ENCODE data around the gene TKTL1.

Gene TKTL1

GRCh38 chrX:154372612-154373022 is 77.0 kb downstream of the TKTL1 start:
- Histone ChIP-seq H3K4me3 (ENCODE audit: control insufficient read depth in 1 of 7, extremely low read depth in 1 of 7, insufficient read depth in 4 of 7, low read depth in 2 of 7, low read length in 6 of 7) (no peak overlapping the region), H3K27me3 (replicated peaks in 2 of 5; ENCODE audit: control insufficient read depth in 4 of 5, insufficient read depth in 5 of 5, low read length in 4 of 5) (peaks cover 0 to 14% (median 0%) of the 10 kb centered on the region in 5 experiments), H3K9me3 (ENCODE audit: control extremely low read depth in 1 of 5, control insufficient read depth in 4 of 5, insufficient read depth in 2 of 5, low read depth in 1 of 5, low read length in 4 of 5) (no peaks in the 10 kb centered on the region), H3K27ac (ENCODE audit: insufficient read depth in 1 of 2, low read depth in 1 of 2, low read length in 2 of 2, poor library complexity in 1 of 2, severe bottlenecking in 2 of 2) (no peak overlapping the region), H3K4me1 (ENCODE audit: control extremely low read depth in 1 of 4, control insufficient read depth in 4 of 4, insufficient read depth in 4 of 4, low read length in 3 of 4) (peaks cover 3 to 53% (median 40%) of the 10 kb centered on the region in 4 experiments), H3K36me3 (ENCODE audit: control insufficient read depth in 4 of 4, insufficient read depth in 4 of 4, low read length in 3 of 4) (peaks cover 0 to 4% (median 4%) of the 10 kb centered on the region in 4 experiments)
- CTCF ChIA-PET = interaction anchor here (0.7 to 2.6 kb wide), 13 partner anchors 9 to 170 kb away, joined by 3 to 19 read pairs (median 4); partner anchors contain the start of gene SLC10A3
- POLR2A ChIA-PET = no interaction called here
- 0% methylated on average over 1 of the region's 5 CpGs for WGBS (ENCODE audit: insufficient coverage)
- no peak for DNase-seq

- Histone ChIP-seq H3K4me1 (ENCODE audit: control extremely low read depth in 1 of 4, control insufficient read depth in 4 of 4, insufficient read depth in 4 of 4, low read length in 3 of 4) (peaks cover 3 to 49% (median 37%) of the 10 kb centered on the region in 4 experiments), H3K36me3 (ENCODE audit: control insufficient read depth in 4 of 4, insufficient read depth in 4 of 4, low read length in 3 of 4) (no peaks in the 10 kb centered on the region), H3K4me3 (ENCODE audit: control insufficient read depth in 1 of 7, extremely low read depth in 1 of 7, insufficient read depth in 4 of 7, low read depth in 2 of 7, low read length in 6 of 7) (peak overlapping the region in 3 of 7 experiments; percentile 15 to 61 (median 35)), H3K27me3 (replicated peaks in 2 of 5; ENCODE audit: control insufficient read depth in 4 of 5, insufficient read depth in 5 of 5, low read length in 4 of 5) (peaks cover 0 to 14% (median 0%) of the 10 kb centered on the region in 5 experiments), H3K9me3 (ENCODE audit: control extremely low read depth in 1 of 5, control insufficient read depth in 4 of 5, insufficient read depth in 2 of 5, low read depth in 1 of 5, low read length in 4 of 5) (peaks cover 0 to 1% (median 0%) of the 10 kb centered on the region in 5 experiments), H3K27ac (ENCODE audit: insufficient read depth in 1 of 2, low read depth in 1 of 2, low read length in 2 of 2, poor library complexity in 1 of 2, severe bottlenecking in 2 of 2) (no peak overlapping the region)
- DNase-seq = peak in 2 of 3 donors; percentile 35 to 42
- ChIA-PET CTCF (interaction anchor here (0.7 to 2.6 kb wide), 18 partner anchors 8 to 169 kb away, joined by 3 to 19 read pairs (median 4); partner anchors contain the start of gene SLC10A3), POLR2A (no interaction called here)
- 42% methylated on average over 23 of the region's 23 CpGs for WGBS (ENCODE audit: insufficient coverage)
Measured at GRCh38 chrX:154373340-154374306, 78.0 kb downstream of the TKTL1 start.

- Histone ChIP-seq H3K9me3 (ENCODE audit: control extremely low read depth in 1 of 5, control insufficient read depth in 4 of 5, insufficient read depth in 2 of 5, low read depth in 1 of 5, low read length in 4 of 5) (peaks cover 0 to 9% (median 0%) of the 10 kb centered on the region in 5 experiments), H3K4me3 (ENCODE audit: control insufficient read depth in 1 of 7, extremely low read depth in 1 of 7, insufficient read depth in 4 of 7, low read depth in 2 of 7, low read length in 6 of 7) (peak within 1 kb of the TSS in 4 of 7 experiments; percentile 4 to 61 (median 25)), H3K4me1 (ENCODE audit: control extremely low read depth in 1 of 4, control insufficient read depth in 4 of 4, insufficient read depth in 4 of 4, low read length in 3 of 4) (peaks cover 3 to 42% (median 30%) of the 10 kb centered on the region in 4 experiments), H3K27ac (ENCODE audit: insufficient read depth in 1 of 2, low read depth in 1 of 2, low read length in 2 of 2, poor library complexity in 1 of 2, severe bottlenecking in 2 of 2) (no peak within 1 kb of the TSS), H3K27me3 (replicated peaks in 2 of 5; ENCODE audit: control insufficient read depth in 4 of 5, insufficient read depth in 5 of 5, low read length in 4 of 5) (peaks cover 0 to 14% (median 0%) of the 10 kb centered on the region in 5 experiments), H3K36me3 (ENCODE audit: control insufficient read depth in 4 of 4, insufficient read depth in 4 of 4, low read length in 3 of 4) (no peaks in the 10 kb centered on the region)
- DNase-seq = peak in 1 of 3 donors; percentile 17
- WGBS (ENCODE audit: insufficient coverage) = 47% methylated on average over 63 of the region's 95 CpGs
- ChIA-PET CTCF (interaction anchor here (1.1 to 2.6 kb wide), 7 partner anchors 9 to 167 kb away, joined by 3 to 19 read pairs (median 10); partner anchors contain the start of gene RPL10), POLR2A (no interaction called here)
Measured at GRCh38 chrX:154374313-154375155, 78.9 kb downstream of the TKTL1 start, which contains the start of gene FLNA. TSS of gene FLNA (minus strand) at chrX:154374634. CDS start at chrX:154371245, 3,389 bp downstream.

- H3K9me3 ChIP-seq (ENCODE audit: control extremely low read depth in 1 of 5, control insufficient read depth in 4 of 5, insufficient read depth in 2 of 5, low read depth in 1 of 5, low read length in 4 of 5) = peaks cover 0 to 9% (median 0%) of the 10 kb centered on the region in 5 experiments
- no peaks in the 10 kb centered on the region for H3K36me3 ChIP-seq (ENCODE audit: control insufficient read depth in 4 of 4, insufficient read depth in 4 of 4, low read length in 3 of 4)
- H3K27me3 ChIP-seq (replicated peaks in 2 of 5; ENCODE audit: control insufficient read depth in 4 of 5, insufficient read depth in 5 of 5, low read length in 4 of 5) = peaks cover 0 to 14% (median 0%) of the 10 kb centered on the region in 5 experiments
- H3K4me1 ChIP-seq (ENCODE audit: control extremely low read depth in 1 of 4, control insufficient read depth in 4 of 4, insufficient read depth in 4 of 4, low read length in 3 of 4) = peaks cover 0 to 41% (median 31%) of the 10 kb centered on the region in 4 experiments
- ChIA-PET POLR2A (no interaction called here), CTCF (interaction anchor here (1.6 to 2.6 kb wide), 2 partner anchors 23 to 166 kb away, joined by 4 to 13 read pairs; partner anchors contain the start of gene RPL10)
- no peak for DNase-seq
- no peak overlapping the region for H3K27ac ChIP-seq (ENCODE audit: insufficient read depth in 1 of 2, low read depth in 1 of 2, low read length in 2 of 2, poor library complexity in 1 of 2, severe bottlenecking in 2 of 2)
- H3K4me3 ChIP-seq (ENCODE audit: control insufficient read depth in 1 of 7, extremely low read depth in 1 of 7, insufficient read depth in 4 of 7, low read depth in 2 of 7, low read length in 6 of 7) = peak overlapping the region in 1 of 7 experiments; percentile 28
- WGBS (ENCODE audit: insufficient coverage) = 86% methylated on average over 7 of the region's 10 CpGs
Measured at GRCh38 chrX:154375156-154375504, 79.5 kb downstream of the TKTL1 start.

- Histone ChIP-seq H3K4me3 (ENCODE audit: control insufficient read depth in 1 of 7, extremely low read depth in 1 of 7, insufficient read depth in 4 of 7, low read depth in 2 of 7, low read length in 6 of 7) (no peak overlapping the region), H3K36me3 (ENCODE audit: control insufficient read depth in 4 of 4, insufficient read depth in 4 of 4, low read length in 3 of 4) (peaks cover 0 to 8% (median 2%) of the 10 kb centered on the region in 4 experiments), H3K9me3 (ENCODE audit: control extremely low read depth in 1 of 5, control insufficient read depth in 4 of 5, insufficient read depth in 2 of 5, low read depth in 1 of 5, low read length in 4 of 5) (peaks cover 0 to 9% (median 0%) of the 10 kb centered on the region in 5 experiments), H3K27me3 (replicated peaks in 2 of 5; ENCODE audit: control insufficient read depth in 4 of 5, insufficient read depth in 5 of 5, low read length in 4 of 5) (peaks cover 0 to 14% (median 0%) of the 10 kb centered on the region in 5 experiments), H3K4me1 (ENCODE audit: control extremely low read depth in 1 of 4, control insufficient read depth in 4 of 4, insufficient read depth in 4 of 4, low read length in 3 of 4) (peaks cover 0 to 49% (median 34%) of the 10 kb centered on the region in 4 experiments), H3K27ac (ENCODE audit: insufficient read depth in 1 of 2, low read depth in 1 of 2, low read length in 2 of 2, poor library complexity in 1 of 2, severe bottlenecking in 2 of 2) (no peak overlapping the region)
- WGBS (ENCODE audit: insufficient coverage) = 100% methylated on average over 2 of the region's 3 CpGs
- DNase-seq = no peak
- POLR2A ChIA-PET = no interaction called here
- CTCF ChIA-PET = interaction anchor here (1.1 kb wide), 1 partner anchor 156 kb away, joined by 3 read pairs; no protein-coding TSS in a partner anchor
Measured at GRCh38 chrX:154376774-154377173, 81.2 kb downstream of the TKTL1 start.

GRCh38 chrX:154378059-154378798 is 82.6 kb downstream of the TKTL1 start:
- peaks cover 0 to 9% (median 0%) of the 10 kb centered on the region in 5 experiments for H3K9me3 ChIP-seq (ENCODE audit: control extremely low read depth in 1 of 5, control insufficient read depth in 4 of 5, insufficient read depth in 2 of 5, low read depth in 1 of 5, low read length in 4 of 5)
- peak overlapping the region in 3 of 7 experiments; percentile 43 to 52 (median 48) for H3K4me3 ChIP-seq (ENCODE audit: control insufficient read depth in 1 of 7, extremely low read depth in 1 of 7, insufficient read depth in 4 of 7, low read depth in 2 of 7, low read length in 6 of 7)
- H3K36me3 ChIP-seq (ENCODE audit: control insufficient read depth in 4 of 4, insufficient read depth in 4 of 4, low read length in 3 of 4) = peaks cover 0 to 8% (median 2%) of the 10 kb centered on the region in 4 experiments
- peak overlapping the region; percentile 68 to 77 for H3K27ac ChIP-seq (ENCODE audit: insufficient read depth in 1 of 2, low read depth in 1 of 2, low read length in 2 of 2, poor library complexity in 1 of 2, severe bottlenecking in 2 of 2)
- 37% methylated on average over 62 of the region's 79 CpGs for WGBS (ENCODE audit: insufficient coverage)
- peak; percentile 64 to 76 (median 69) for DNase-seq
- peaks cover 0 to 38% (median 25%) of the 10 kb centered on the region in 4 experiments for H3K4me1 ChIP-seq (ENCODE audit: control extremely low read depth in 1 of 4, control insufficient read depth in 4 of 4, insufficient read depth in 4 of 4, low read length in 3 of 4)
- ChIA-PET POLR2A (no interaction called here), CTCF (interaction anchor here (0.6 to 2.0 kb wide), 2 partner anchors 149 to 441 kb away, joined by 3 to 4 read pairs; no protein-coding TSS in a partner anchor)
- peaks cover 0 to 6% (median 0%) of the 10 kb centered on the region in 5 experiments for H3K27me3 ChIP-seq (replicated peaks in 2 of 5; ENCODE audit: control insufficient read depth in 4 of 5, insufficient read depth in 5 of 5, low read length in 4 of 5)

Data from common myeloid progenitor, CD34-positive (primary cell).